SU-DHL-6 (cell line): Measurements from ENCODE around the gene ZIC4.

Experiments used
- CTCF ChIP-seq: fragments of 200-600 bp; sonication (generic); IDR thresholded peaks from one replicate; pipeline ENCODE4 v1.5.1; 2017; ENCODE audit warnings: antibody characterized with exemption, mild to moderate bottlenecking, low read length, moderate library complexity; ENCODE audit not compliant: insufficient read depth, poor library complexity, severe bottlenecking
- EZH2phosphoT487 ChIP-seq: fragments of 200-600 bp; sonication (generic), shearing (Covaris generic); conservative IDR thresholded peaks from 2 replicates; pipeline ENCODE4 v1.6.1; 2018; ENCODE audit warnings: mild to moderate bottlenecking, antibody characterized with exemption, low read length, moderate library complexity, mixed read lengths

DNA sequence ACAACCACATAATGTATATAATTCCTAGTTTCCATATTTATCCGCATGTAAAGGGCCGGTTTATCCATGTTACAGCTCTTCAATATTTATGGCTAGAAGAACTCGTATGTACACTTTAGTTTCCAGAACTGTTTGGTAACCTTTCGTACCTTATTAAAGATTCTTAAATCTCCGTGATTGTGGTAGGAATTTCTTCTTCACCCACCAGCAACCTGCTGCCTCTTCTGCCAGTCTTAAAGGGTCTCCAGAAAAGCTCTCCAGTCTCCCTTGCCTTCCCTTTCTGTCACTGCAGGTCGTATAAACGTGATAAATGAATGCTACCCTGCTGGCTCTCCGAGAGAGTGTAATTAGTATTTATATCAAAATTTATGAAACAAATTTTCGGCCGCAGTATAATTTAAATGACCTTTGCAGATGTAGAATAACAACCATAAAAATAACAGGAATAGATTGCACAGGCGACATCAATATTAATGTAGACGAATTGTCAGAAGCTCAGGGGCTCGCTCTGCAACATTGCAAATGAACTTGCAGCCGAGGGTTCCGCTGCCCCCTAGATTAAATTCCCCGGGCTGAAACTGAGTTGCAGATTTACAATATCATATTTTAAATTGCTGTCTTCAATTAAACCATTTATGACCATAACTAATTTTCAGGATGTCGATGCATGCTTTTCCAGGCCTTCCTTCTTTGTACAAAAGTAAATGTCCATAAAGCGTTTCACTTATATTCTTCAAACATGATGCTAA, 8.2 kb upstream of the ZIC4 start:
- TF ChIP-seq CTCF (no peak), EZH2phosphoT487 (no peak)
